RPMI8226 (cell line): ENCODE data around the gene TIMM10B.
"Not testable (repeated sequence)": the region's sequence is repeated elsewhere in the genome, so short reads cannot be mapped to it uniquely, and the experiment has no call there.

ENCODE experiments used
- DNase-seq: peaks from one replicate; pipeline ENCODE4 v3.0.0-alpha.2; 2015

TIMM10B gene

DNA sequence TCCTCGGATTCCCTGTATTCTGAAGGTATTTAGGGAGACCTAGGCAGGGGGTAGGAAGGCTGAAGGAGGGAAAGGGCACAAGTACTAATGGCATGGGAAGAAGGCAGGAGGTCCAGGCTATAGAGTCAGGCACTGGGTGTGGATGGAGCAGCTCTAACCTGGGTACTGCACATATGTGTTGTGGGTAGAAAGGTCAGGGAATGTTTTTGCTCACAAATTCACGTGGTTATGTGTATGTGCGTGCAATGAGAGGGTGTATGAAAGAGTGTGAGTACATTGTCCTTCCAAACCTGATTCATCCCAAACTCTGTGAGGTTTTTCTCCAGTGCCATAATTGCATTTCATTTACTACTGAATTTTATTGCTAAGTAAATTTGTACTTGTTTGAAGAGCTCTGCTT, 39.0 kb downstream of the TIMM10B start:
- no peak for DNase-seq

DNA sequence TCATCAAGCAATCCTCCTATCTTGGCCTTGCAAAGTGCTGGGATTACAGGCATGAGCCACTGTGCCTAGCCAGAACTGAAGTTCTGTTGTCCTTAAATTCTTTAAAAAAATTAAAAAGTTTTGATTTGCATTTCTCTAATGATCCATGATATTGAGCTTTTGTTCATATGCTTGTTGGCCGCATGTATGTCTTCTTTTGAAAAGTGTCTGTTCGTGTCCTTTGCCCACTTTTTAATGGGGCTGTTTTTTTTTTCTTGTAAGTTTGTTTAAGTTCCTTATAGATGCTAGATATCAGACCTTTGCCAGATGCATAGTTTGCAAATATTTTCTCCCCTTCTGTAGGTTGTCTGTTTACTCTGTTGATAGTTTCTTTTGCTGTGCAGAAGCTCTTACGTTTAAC, 40.6 kb downstream of the TIMM10B start:
- DNase-seq: not testable (repeated sequence)

- DNase-seq: no peak
Measured at GRCh38 chr11:6523253-6523652, 42.0 kb downstream of the TIMM10B start.

DNA sequence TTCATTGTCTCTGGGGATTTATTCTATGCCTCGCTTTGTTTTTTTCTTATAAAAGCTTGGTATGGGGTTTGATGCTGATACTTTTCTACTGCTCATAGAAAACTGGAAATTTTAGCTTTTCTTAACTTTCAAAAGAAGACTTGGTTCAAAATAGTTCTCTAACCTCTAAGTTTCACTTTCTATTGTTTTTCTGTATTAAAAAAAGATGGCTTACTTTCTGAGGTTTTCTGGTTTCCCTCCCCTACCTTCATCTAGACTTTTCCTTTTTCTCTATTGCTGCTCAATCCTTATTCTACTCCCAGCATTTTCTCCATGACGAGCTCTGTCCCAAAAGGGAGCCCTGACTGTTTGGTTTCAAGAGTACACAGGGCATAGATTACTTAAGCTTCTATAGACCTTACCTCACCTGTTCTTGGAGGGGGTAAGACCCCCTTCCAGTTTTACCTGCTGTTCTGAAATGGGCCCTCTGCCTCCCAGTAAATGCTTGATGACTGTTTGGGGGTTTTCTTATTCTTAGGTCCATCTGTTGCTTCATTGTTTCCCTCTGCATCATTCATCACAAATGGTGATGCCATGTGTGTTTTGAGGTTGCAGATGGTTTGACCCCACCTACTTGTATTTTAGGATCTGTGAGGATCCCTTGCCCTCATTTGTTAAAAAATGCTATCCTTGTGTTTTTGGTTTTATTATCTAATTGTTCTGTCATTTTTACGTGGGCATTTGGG, 45.3 kb downstream of the TIMM10B start:
- no peak for DNase-seq

DNA sequence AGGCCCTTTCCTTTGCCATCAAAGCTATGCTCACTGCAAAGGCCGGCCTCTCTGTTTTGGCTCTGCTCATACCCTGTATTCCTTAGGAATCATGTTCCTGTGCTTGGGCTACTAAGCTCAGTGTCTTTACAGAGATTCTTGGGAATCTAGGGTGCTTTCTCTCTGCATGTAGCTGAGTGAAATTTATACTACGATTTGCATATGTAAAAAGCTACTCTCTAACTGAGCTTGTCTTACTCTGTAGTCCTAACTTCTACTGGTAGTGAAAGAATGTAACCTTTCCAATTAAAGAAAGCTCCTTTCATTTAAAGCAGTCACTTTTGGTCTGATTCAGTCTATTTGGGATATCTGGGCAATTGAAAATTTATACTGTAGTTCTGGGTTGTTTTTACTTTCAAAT, 48.0 kb downstream of the TIMM10B start:
- DNase-seq: no peak

GRCh38 chr11:6530848-6531247, 49.5 kb downstream of the TIMM10B start:
- DNase-seq: no peak

- peak; percentile 19 for DNase-seq
Measured at GRCh38 chr11:6531267-6531752, 50.0 kb downstream of the TIMM10B start.
